ENCODE data around the gene ARL9.
A peak's percentile ranks its signal among the peaks of the same experiment; 100 is the strongest.

The ARL9 gene

GRCh38 chr4:56544573-56545131 lies 39.1 kb downstream of the ARL9 start:
- no peaks in the 10 kb centered on the region for H4K20me1 ChIP-seq (ENCODE audit: insufficient read depth, low read length)
- no peaks in the 10 kb centered on the region for H3F3A ChIP-seq (ENCODE audit: insufficient read depth, low read length)
- no peaks in the 10 kb centered on the region for H3K9me2 ChIP-seq (replicated peaks; ENCODE audit: insufficient read depth, low read length)
- TF ChIP-seq EZH2 (optimal IDR thresholded peaks at IDR 0.05; ENCODE audit: low read depth, low read length): no peak
- no peak for TF ChIP-seq EZH2phosphoT487 (IDR thresholded peaks at IDR 0.05; ENCODE audit: low read length)
- TF ChIP-seq CTCF (IDR thresholded peaks at IDR 0.05; ENCODE audit: low read length): peak; percentile 99
- H3K79me2 ChIP-seq (ENCODE audit: low read length): no peaks in the 10 kb centered on the region
- H3K4me1 ChIP-seq (ENCODE audit: low read length): no peaks in the 10 kb centered on the region
- H2AFZ ChIP-seq (ENCODE audit: low read length): peak overlapping the region; percentile 82
- H3K27ac ChIP-seq (ENCODE audit: low read length): no peak overlapping the region
- H3K27me3 ChIP-seq (replicated peaks; ENCODE audit: insufficient read depth, low read length): no peaks in the 10 kb centered on the region
- peak overlapping the region; percentile 43; the same call in 1 of the 2 replicates for H3K9ac ChIP-seq (ENCODE audit: low read length)
- peak overlapping the region; percentile 68 for H3K4me3 ChIP-seq (ENCODE audit: low read length)
- peak; percentile 88 for DNase-seq
- H3K9me3 ChIP-seq (replicated peaks; ENCODE audit: insufficient read depth, low read length): no peaks in the 10 kb centered on the region
- peak overlapping the region; percentile 76 for H3K4me2 ChIP-seq (ENCODE audit: low read depth, low read length)
- no peaks in the 10 kb centered on the region for H3K36me3 ChIP-seq (replicated peaks; ENCODE audit: insufficient read depth, low read length)

DNA sequence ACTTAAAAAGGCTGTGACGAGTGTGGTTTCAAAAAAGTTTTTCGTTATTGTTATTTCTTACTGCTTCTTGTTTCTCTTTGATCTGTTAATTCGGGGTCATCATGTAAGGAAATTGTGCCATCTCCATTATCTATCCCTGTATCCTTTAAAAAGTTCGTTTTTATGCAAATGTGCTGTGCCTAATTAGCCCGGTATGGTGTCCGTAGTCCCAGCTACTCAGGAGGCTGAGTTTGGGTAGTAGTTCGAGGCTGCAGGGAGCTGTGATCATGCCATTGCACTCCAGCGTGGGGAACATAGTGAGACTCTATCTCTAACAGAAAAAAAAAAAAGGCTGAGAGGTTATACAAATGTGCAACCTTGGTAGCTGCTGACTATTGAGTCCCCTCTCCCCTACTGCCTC lies 45.1 kb downstream of the ARL9 start:
- Histone ChIP-seq H3K9me3 (replicated peaks; ENCODE audit: insufficient read depth, low read length) (no peaks in the 10 kb centered on the region), H3K9me2 (replicated peaks; ENCODE audit: insufficient read depth, low read length) (no peaks in the 10 kb centered on the region), H2AFZ (ENCODE audit: low read length) (no peak overlapping the region), H3K9ac (ENCODE audit: low read length) (no peak overlapping the region), H4K20me1 (ENCODE audit: insufficient read depth, low read length) (no peaks in the 10 kb centered on the region), H3K4me2 (ENCODE audit: low read depth, low read length) (no peak overlapping the region), H3K4me1 (ENCODE audit: low read length) (no peaks in the 10 kb centered on the region), H3K36me3 (replicated peaks; ENCODE audit: insufficient read depth, low read length) (no peaks in the 10 kb centered on the region), H3K27ac (ENCODE audit: low read length) (no peak overlapping the region), H3K4me3 (ENCODE audit: low read length) (no peak overlapping the region), H3K27me3 (replicated peaks; ENCODE audit: insufficient read depth, low read length) (no peaks in the 10 kb centered on the region), H3K79me2 (ENCODE audit: low read length) (no peaks in the 10 kb centered on the region), H3F3A (ENCODE audit: insufficient read depth, low read length) (no peaks in the 10 kb centered on the region)
- TF ChIP-seq EZH2phosphoT487 (IDR thresholded peaks at IDR 0.05; ENCODE audit: low read length) (no peak), EZH2 (optimal IDR thresholded peaks at IDR 0.05; ENCODE audit: low read depth, low read length) (no peak), CTCF (IDR thresholded peaks at IDR 0.05; ENCODE audit: low read length) (no peak)
- DNase-seq: no peak

- no peak overlapping the region for H3K4me3 ChIP-seq (ENCODE audit: low read length)
- H2AFZ ChIP-seq (ENCODE audit: low read length): no peak overlapping the region
Measured at GRCh38 chr4:56551516-56551915, 45.9 kb downstream of the ARL9 start.

More at GRCh38 chr4:56551516-56551915, 45.9 kb downstream of the ARL9 start:
- no peaks in the 10 kb centered on the region for H3K9me3 ChIP-seq (replicated peaks; ENCODE audit: insufficient read depth, low read length)
- H3K36me3 ChIP-seq (replicated peaks; ENCODE audit: insufficient read depth, low read length): no peaks in the 10 kb centered on the region
- H4K20me1 ChIP-seq (ENCODE audit: insufficient read depth, low read length): no peaks in the 10 kb centered on the region
- H3K9ac ChIP-seq (ENCODE audit: low read length): no peak overlapping the region
- TF ChIP-seq CTCF (IDR thresholded peaks at IDR 0.05; ENCODE audit: low read length): no peak
- no peak for TF ChIP-seq EZH2phosphoT487 (IDR thresholded peaks at IDR 0.05; ENCODE audit: low read length)
- no peak for TF ChIP-seq EZH2 (optimal IDR thresholded peaks at IDR 0.05; ENCODE audit: low read depth, low read length)
- H3K79me2 ChIP-seq (ENCODE audit: low read length): no peaks in the 10 kb centered on the region
- H3K27me3 ChIP-seq (replicated peaks; ENCODE audit: insufficient read depth, low read length): no peaks in the 10 kb centered on the region
- H3K9me2 ChIP-seq (replicated peaks; ENCODE audit: insufficient read depth, low read length): no peaks in the 10 kb centered on the region
- H3F3A ChIP-seq (ENCODE audit: insufficient read depth, low read length): no peaks in the 10 kb centered on the region
- H3K4me2 ChIP-seq (ENCODE audit: low read depth, low read length): no peak overlapping the region
- H3K4me1 ChIP-seq (ENCODE audit: low read length): no peaks in the 10 kb centered on the region
- no peak overlapping the region for H3K27ac ChIP-seq (ENCODE audit: low read length)
- no peak for DNase-seq
